Inflammatory macrophage treated with lipopolysaccharide for 4 hours (primary cell): Measurements from ENCODE around the gene IL18R1.
"Not testable (repeated sequence)": the region's sequence is repeated elsewhere in the genome, so short reads cannot be mapped to it uniquely, and the experiment has no call there.

Experiments used
- DNase-seq: peaks from one replicate; pipeline ENCODE4 v3.0.0-alpha.2; 2020

The IL18R1 gene, protein sequence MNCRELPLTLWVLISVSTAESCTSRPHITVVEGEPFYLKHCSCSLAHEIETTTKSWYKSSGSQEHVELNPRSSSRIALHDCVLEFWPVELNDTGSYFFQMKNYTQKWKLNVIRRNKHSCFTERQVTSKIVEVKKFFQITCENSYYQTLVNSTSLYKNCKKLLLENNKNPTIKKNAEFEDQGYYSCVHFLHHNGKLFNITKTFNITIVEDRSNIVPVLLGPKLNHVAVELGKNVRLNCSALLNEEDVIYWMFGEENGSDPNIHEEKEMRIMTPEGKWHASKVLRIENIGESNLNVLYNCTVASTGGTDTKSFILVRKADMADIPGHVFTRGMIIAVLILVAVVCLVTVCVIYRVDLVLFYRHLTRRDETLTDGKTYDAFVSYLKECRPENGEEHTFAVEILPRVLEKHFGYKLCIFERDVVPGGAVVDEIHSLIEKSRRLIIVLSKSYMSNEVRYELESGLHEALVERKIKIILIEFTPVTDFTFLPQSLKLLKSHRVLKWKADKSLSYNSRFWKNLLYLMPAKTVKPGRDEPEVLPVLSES

DNA sequence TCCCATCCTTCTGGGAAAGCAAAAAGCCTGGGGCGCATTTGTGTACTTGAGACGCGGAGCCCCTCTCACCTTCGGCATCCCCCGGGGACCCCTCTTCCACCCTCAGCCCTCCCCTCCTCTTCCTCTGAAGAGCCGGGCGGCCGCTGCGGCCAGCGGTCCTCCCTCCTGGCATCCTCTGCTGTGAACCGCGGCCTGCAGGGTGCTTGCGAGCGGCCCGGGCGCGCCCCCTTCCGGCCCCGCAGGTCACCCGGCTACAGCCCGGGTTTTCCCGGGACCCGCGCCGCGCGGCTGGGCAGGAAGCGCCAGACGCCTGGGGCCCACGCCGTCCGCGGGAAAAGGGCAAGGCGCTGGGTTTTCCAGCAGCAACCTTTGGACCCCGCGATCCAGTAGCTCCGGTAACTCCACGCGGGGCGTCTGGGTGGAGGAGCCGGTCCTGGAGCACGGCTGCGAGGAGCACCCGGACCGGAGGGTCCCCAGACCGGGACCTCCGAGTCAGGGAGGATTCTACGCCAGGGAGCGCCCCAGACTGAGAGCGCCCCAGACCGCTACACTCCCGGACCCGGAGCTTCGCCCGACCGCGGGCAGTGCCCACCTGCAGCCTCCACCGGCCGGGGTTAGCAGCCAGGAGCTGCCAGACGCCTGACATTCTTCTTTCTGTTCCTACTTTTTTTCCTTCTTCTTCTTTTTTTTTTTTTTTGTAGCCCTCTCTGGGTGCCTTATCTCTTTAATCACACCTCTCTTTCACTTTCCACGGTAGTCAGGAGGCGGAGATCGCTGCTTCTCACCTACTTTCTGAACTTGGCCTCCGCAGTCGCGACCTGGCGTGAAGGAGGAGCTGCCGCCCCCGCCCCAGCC is at the start of gene IL18R1:
Gene IL18R1, plus strand, starts transcription at position 271 of the 855 bp plus-strand sequence. CDS start 6,865 bp downstream, outside the sequence.
- peak; percentile 71 for DNase-seq

DNA sequence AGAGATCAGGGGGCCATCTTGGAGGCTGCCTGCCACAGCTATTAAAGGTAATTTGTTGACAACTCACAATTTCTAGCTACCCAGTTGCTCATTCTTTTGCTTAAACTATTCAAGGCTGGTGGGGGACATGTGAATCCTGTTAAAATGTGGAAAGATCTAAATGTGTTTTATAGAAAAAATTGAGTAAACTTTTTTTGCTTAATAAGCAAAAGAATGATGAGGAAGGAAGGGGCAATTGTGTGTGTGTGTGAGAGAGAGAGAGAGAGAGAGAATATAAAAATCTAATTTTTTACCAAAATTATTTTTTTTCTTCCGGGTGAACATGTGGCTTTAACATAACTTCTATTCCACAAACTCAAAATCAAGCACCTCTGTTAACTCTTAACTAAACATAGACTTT is 49.5 kb upstream of the IL18R1 start:
- no peak for DNase-seq

DNA sequence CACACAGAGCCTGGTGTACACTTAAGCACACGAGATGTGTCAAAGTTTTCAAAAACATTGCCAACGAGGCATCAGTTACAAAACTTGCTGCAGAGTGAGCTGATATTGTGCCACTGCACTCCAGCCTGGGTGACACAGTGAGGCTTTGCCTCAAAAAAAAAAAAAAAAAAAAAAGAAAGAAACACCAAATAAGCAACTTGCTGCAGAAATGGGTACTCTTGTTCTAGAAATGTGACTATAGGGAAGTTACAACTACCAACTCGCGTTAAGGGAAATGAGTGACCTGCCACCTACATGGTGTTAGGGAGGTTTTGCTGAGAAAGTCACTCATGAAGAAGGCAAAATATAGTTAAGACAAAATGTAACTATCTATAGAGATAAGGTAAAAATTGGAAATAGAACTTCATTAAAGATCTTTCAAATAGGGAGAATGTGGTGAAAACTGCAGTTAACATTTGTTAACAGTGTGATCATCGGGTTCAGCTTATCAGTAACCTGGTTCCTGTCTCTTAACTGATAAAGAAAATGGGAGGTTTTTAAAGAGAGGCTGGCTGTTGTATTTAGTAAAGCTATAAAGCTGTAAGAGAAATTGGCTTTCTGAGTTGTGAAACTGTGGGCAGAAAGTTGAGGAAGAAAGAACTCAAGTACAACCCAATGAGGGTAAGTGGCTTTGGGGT is 44.5 kb upstream of the IL18R1 start, which contains the start of gene IL1RL1:
Gene IL1RL1, plus strand, starts transcription at position 600 of the 677 bp plus-strand sequence. CDS start 26,702 bp downstream, outside the sequence.
- DNase-seq = peak; percentile 66

DNA sequence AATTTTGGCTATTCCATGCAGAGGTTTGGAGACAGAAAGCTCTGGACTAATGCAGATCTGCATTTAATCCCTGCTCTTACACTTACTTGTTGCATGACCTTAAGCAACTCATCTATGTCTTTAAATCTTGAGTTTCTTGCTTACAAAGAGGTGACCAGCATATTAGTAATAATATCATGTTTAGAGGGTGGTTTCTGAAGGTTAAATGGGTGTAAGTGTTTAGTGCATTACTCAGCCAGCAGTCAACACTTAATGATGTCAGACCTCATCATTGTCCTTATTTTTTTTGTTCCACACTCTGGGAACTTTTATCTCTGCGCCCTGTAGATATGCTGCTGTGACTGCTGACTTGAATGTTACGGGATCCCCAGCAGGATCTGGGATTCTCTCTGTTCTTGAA is 42.6 kb upstream of the IL18R1 start:
- peak; percentile 49 for DNase-seq

DNA sequence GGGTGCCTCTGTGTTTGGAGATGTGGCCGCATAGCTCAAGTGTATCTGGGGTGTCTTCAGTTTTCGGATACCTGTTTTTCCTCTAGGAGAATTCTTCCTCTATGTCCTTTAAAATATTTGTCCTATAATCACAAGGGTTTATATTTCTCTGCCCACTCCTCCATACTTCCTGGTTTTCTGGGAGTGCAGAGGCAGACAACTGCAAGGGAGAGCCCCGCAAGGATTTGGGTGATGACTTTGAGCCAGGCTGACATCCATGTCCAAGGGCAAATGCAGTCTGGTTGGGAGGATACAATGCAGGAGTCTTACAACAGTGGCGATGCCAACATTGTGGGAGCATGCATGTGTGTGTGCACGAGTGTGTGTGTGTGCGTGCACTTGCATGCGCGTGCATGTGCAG is 42.1 kb upstream of the IL18R1 start:
- DNase-seq = peak; percentile 42

DNA sequence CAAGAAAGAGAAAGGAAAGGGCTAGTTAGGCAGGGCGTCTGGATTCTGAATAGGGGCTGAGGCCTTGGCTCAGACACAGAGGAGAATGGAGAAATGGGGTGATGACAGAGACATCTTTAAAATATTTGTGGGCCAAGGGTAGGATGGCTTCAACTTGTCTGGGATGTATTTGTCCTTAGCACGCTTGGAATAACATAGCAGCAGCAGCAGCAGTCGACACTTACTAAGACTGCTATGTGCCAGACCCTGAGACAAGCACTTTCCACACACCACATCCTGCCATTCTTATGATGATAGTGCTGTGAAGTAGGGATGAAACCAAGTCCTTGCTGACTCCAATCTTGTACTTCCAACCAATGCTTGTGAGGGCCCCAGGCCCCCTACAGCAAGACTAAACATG is 41.6 kb upstream of the IL18R1 start:
- DNase-seq = no peak

DNA sequence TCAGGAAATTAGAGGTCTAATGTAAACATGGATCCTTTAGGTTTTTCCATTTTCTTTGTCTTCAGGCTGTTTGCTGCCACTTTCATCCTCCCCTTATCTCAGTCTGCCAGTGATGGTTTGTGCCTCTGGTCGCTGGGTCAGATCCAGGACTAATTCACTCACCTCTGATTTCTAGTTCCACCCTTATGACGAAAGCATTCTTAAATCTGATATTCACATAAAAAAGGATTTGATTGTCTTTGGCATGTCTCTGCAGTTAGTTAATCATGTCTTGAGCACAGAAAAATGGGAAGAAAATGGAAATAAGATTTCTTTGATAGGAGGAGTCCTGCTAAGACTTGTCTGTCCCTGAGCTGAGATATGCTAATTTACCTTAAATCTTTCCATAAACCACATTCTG is 39.7 kb upstream of the IL18R1 start:
- DNase-seq = no peak

DNA sequence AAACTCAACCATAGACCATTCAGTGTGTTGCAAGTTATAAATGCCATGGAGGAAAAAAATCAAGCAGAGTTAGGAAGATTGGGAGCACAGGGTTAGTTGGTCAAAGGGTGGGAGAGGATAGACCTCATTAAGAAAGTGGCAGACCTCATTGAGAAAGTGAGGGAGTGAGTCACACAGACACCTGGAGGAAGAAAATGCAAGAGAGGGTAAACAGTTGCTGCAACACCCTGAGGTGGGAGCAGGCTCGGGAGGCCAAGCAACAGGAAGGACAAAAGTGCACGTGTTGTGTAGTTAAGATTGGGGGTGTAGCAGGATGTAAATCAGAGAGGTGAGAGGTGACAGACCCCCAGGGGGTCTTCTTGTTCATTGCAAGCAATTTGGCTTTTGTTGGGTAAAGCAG is 37.9 kb upstream of the IL18R1 start:
- DNase-seq = no peak

DNA sequence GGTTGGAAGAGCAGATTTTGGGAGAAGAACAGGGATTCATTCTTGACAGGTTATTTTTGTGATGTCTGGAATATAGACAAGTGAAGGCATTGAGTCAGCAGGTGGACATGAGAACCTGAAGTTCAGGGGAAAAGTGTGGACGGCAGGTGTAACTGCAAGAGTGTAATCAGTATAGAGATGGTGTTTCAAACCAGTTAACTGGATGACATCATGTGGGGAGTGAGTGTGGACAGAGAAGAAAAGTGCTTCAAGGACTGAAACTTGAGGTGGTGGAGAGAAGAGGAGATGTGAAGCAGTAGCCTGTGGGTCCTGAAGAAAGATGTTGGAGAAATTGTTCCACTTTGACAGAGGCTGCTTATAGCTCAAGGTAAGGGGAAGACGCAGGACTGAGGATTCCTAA is 37.2 kb upstream of the IL18R1 start:
- no peak for DNase-seq

DNA sequence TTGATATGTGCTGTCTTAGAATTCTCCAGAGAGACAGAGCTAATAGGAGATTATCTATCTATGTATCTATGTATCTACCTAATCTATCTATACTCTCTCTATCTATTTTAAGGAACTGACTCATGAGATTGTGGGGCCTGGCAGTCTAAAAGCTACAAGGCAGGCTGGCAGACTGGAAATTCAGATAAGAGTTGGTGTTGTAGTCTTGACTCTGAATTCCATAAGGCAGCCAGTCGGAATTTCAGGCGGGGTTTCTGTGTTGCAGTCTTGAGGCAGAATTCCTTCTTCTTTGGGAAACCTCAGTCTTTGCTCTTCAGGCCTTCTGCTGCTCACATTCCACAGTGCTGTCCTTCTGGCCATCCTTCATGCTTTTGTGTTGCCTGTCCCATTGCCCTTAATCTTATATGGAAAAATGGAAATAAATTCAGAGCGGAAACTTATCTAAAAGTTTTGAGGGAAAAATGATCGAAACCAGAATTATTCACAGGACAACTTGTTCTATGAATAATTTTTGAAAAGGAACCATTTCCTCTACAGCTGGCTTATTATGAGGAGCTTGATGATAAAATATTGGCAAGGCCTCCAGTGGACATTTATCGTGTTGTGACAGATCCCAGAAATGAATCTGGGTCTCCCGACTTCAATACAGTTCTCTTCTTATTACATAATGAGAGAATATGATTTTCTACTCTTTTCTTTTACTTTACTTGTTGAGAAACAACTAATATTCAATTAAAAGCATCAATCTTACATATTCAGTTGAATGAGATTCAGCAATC is 33.5 kb upstream of the IL18R1 start:
- no peak for DNase-seq

DNA sequence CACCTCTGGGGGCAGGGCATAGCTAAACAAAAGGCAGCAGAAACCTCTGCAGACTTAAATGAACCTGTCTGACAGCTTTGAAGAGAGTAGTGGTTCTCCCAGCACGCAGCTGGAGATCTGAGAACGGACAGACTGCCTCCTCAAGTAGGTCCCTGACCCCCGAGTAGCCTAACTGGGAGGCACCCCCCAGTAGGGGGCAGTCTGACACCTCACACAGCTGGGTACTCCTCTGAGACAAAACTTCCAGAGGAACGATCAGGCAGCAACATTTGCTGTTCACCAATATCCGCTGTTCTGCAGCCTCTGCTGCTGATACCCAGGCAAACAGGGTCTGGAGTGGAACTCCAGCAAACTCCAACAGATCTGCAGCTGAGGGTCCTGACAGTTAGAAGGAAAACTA is 30.7 kb upstream of the IL18R1 start:
- DNase-seq = not testable (repeated sequence)

DNA sequence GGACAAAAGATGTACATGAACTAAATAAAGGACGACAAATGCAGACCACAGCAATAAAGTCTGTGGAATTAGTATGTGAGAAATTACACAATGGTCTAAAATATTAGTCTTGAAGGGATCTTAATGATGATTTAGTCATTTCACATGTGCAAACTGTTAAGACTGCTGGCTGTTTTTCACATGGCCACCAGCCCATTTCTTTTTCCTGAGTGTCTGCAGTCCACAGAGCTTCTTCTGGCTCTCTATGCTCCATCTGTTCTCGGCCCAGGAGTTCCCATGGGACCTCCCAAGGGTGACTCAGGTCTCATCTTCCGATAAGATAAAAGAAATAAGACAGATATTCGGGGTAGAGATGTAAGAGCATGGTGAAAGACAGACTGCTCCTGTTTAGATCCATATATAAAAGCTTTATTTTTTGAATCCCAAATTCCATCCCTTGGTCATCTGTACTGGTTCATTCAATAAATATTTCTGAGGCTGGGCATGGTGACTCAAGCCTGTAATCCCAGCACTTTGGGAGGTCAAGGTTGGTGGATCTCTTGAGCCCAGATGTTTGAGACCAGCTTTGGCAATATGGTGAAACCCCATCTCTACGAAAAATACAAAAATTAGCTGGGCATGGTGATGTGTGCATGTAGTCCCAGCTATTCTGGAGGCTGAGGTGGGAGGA is 24.1 kb upstream of the IL18R1 start:
- no peak for DNase-seq

DNA sequence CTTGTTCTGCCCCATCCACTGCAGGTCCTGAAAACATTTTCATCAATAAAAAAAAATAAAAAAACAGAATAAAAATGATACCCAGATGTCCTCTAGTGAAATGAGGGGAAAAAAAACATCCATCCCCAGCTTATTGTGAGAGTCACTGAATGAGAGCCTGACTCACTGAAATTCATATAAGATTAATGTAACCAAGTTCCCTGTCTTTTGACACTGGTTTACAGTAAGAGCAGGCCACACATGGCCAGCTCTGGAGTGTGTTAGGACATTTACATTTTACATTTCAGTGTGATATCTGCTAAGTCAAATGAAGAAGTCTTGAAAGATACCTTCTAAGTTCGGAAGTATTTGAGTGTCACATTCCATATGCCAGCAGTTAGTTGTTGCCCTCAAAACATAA is 21.1 kb upstream of the IL18R1 start:
- no peak for DNase-seq

DNA sequence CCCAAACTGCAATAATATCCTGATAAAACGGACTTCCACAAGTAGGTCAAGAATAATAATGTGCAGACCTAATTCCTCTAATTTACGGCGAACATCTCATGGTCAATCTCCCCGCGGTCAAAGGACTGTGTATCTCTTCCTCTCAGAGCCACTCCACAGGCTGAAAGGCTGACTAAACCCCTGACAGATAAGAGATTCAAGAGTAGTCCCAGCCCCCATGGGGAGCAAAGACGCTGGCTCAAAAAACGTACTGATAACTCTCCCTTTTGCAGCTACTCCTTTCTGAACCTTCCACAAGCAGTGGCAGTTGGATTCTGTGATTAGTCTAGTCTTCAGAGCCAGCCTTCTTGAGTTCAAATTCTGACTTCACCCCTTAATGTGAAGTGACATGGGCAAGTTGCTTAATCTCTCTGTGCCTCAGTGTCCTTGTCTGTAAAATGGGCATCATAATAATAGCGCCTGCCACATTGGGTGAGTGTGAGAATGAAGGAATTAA is 19.7 kb upstream of the IL18R1 start:
- DNase-seq = no peak

DNA sequence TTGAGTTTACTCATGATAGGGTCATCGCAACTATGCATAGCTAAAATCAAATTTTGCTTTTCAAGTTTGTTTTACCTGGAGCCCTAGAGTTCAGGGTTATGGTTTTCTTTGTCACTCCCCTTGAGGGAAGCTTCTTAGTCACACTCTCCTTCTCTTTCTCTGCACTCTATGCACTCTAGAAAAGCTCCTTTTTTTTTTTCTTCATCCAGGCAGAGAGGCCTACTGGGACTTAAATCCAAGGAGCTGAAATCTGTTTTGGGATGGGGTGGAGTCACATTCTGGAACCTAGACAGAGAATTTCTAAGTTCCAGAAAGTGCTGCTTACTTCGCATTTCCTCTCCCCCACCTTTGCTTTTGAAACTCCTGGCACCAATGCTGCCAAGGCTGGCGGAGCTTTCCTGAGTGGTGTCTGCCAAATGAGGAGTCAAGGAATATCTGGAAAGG is 19.1 kb upstream of the IL18R1 start:
- DNase-seq = no peak

DNA sequence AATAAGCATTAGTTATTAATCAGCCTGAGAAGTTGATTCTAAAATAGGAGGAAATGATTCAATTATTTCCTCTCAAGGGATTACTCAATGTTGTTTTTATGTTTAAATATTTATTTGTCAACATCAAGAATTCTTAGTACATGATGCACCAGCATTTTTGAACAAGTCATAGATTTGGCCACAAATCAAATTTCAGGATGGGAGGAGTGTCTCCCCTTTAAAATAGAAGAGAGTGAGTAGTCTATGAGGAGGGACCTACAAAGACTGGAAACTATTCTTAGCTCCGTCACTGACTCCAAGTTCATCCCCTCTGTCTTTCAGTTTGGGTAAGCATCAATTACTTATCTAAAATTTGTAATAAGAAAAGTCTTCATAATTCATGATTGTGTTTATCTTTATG is 18.6 kb upstream of the IL18R1 start:
- no peak for DNase-seq

DNA sequence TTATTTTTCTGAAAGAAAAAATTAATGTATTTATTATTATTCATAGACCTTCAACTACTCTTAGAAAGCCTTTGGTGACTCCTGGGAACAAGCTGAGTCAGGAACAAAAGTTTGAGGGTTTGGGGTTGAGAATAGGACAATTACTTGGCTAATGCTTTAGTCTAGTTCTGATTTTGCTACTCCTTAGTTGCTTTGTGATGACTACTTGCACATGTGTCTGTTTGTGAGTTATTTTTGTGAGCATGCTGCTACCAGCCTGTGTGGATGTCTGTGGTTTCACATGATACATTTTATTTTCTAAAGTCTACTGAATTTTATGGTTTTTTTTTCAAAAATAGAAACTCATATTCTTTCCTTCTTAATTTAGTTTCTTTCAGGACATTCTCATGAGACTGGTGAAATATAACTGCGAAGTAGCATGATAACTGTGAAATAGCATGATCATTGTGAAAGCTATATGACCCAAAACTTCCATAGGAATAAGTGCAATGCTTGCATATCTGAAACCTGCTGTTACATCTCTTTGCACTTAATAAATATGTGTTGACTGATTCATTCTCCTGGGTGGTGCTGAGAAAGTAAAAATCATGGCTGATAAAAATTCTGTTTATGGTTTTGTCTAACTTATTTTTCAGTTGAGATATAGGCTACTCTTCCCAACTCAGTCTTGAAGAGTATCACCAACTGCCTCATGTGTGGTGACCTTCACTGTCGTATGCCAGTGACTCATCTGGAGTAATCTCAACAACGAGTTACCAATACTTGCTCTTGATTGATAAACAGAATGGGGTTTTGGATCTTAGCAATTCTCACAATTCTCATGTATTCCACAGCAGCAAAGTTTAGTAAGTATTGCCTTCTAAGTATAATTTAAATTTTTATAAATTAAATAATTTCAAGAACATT is 17.9 kb upstream of the IL18R1 start:
- DNase-seq = peak; percentile 2

DNA sequence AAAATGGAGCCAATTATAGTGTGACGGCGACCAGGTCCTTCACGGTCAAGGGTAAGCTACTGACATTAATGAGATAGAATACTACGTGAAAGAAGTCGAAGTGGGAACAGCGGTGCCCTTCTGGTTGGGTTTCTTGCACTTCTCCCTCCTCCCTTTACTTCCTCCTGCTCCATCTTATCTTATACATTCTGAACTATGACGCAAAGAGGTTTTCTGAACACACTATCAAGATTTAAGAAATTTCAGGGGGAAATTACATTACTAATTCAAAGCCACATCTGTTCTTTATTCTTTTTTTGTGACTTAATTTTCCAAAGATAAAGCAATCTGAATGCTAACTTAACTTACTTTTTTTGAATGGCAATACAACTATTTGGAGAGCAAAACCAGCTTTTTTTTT is 14.8 kb upstream of the IL18R1 start:
- no peak for DNase-seq

DNA sequence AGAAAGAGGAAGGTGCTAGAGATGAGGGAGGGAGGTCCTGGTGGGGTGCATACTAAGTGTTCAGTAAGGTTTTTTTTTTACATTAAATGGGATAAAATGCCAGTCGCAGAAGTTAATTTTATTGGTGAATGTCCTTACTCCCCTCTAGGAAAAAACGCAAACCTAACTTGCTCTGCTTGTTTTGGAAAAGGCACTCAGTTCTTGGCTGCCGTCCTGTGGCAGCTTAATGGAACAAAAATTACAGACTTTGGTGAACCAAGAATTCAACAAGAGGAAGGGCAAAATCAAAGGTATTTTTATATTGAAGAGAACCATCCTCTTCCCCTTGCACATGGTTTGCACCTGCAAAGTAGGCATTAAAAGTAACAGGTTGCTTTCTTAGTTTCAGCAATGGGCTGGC is 12.7 kb upstream of the IL18R1 start:
- no peak for DNase-seq

DNA sequence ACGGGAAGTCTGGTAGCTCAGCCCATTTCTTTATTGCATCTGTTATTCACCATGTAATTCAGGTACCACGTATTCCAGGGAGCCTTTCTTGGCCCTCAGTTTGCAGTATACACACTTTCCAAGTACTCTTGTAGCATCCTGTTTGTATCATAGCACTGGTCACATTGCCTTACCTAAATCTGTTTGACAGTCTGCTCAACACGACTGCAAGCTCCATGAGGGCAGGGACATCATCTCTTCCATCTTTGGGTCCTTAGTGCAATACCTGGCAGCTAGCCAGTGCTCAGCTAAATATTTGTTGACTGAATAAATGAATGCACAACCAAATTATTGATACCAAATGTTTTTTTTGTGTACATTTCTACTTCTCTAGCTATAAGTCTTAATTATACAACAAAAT is 11.2 kb upstream of the IL18R1 start:
- DNase-seq = no peak
